ENCODE measurements around the gene PCNP. TPM values are rescaled to one million over a fixed set of nuclear protein-coding genes. Genes with fewer than 3 reads are reported as not detected.
A peak's percentile ranks its signal among the peaks of the same experiment; 100 is the strongest.

Gene PCNP
- total RNA-seq, 1 experiment from 2014 or later: 90.3 TPM

- DNase-seq: no peak
- Histone ChIP-seq H4K20me1 (ENCODE audit: insufficient read depth, low read depth, low read length) (no peaks in the 10 kb centered on the region), H3K36me3 (ENCODE audit: insufficient read depth, low read length) (no peaks in the 10 kb centered on the region)
These were observed 43.5 kb downstream of the PCNP start for GRCh38 chr3:101617478-101617877.

GRCh38 chr3:101618726-101619125 lies 44.7 kb downstream of the PCNP start:
- no peak overlapping the region for H3K27ac ChIP-seq (ENCODE audit: low read length)
- no peak overlapping the region for H3K9ac ChIP-seq (ENCODE audit: low read length)
- H2AFZ ChIP-seq (ENCODE audit: low read length): no peak overlapping the region
- H3K79me2 ChIP-seq (ENCODE audit: low read length): no peaks in the 10 kb centered on the region
- DNase-seq: no peak
- H3K4me1 ChIP-seq (ENCODE audit: low read length): no peaks in the 10 kb centered on the region
- H3K4me2 ChIP-seq (ENCODE audit: low read depth, low read length, poor library complexity, severe bottlenecking): no peak overlapping the region
- H3K27me3 ChIP-seq (ENCODE audit: low read length): no peaks in the 10 kb centered on the region
- no peaks in the 10 kb centered on the region for H3K36me3 ChIP-seq (ENCODE audit: insufficient read depth, low read length)
- H4K20me1 ChIP-seq (ENCODE audit: insufficient read depth, low read depth, low read length): no peaks in the 10 kb centered on the region
- H3K4me3 ChIP-seq (ENCODE audit: low read length): no peak overlapping the region
- H3K9me2 ChIP-seq (replicated peaks; ENCODE audit: insufficient read depth, low read length): no peaks in the 10 kb centered on the region
- no peaks in the 10 kb centered on the region for H3K9me3 ChIP-seq (ENCODE audit: low read length)

More at GRCh38 chr3:101617478-101617877, 43.5 kb downstream of the PCNP start:
- H3K9ac ChIP-seq (ENCODE audit: low read length): no peak overlapping the region
- no peak overlapping the region for H3K4me2 ChIP-seq (ENCODE audit: low read depth, low read length, poor library complexity, severe bottlenecking)
- H3K79me2 ChIP-seq (ENCODE audit: low read length): no peaks in the 10 kb centered on the region
- H3K4me1 ChIP-seq (ENCODE audit: low read length): peaks cover 3% of the 10 kb centered on the region; the same call in 1 of the 2 replicates
- no peaks in the 10 kb centered on the region for H3K27me3 ChIP-seq (ENCODE audit: low read length)
- no peak overlapping the region for H3K4me3 ChIP-seq (ENCODE audit: low read length)
- no peaks in the 10 kb centered on the region for H3K9me2 ChIP-seq (replicated peaks; ENCODE audit: insufficient read depth, low read length)
- H2AFZ ChIP-seq (ENCODE audit: low read length): no peak overlapping the region
- no peak overlapping the region for H3K27ac ChIP-seq (ENCODE audit: low read length)
- no peaks in the 10 kb centered on the region for H3K9me3 ChIP-seq (ENCODE audit: low read length)

- Histone ChIP-seq H3K9ac (ENCODE audit: low read length) (no peak overlapping the region), H3K9me3 (ENCODE audit: low read length) (no peaks in the 10 kb centered on the region), H3K27me3 (ENCODE audit: low read length) (no peaks in the 10 kb centered on the region), H3K36me3 (ENCODE audit: insufficient read depth, low read length) (no peaks in the 10 kb centered on the region), H3K4me1 (ENCODE audit: low read length) (no peaks in the 10 kb centered on the region), H3K27ac (ENCODE audit: low read length) (no peak overlapping the region), H3K4me3 (ENCODE audit: low read length) (no peak overlapping the region), H3K79me2 (ENCODE audit: low read length) (no peaks in the 10 kb centered on the region), H4K20me1 (ENCODE audit: insufficient read depth, low read depth, low read length) (no peaks in the 10 kb centered on the region), H2AFZ (ENCODE audit: low read length) (no peak overlapping the region), H3K9me2 (replicated peaks; ENCODE audit: insufficient read depth, low read length) (no peaks in the 10 kb centered on the region), H3K4me2 (ENCODE audit: low read depth, low read length, poor library complexity, severe bottlenecking) (no peak overlapping the region)
- no peak for DNase-seq
These were observed 45.8 kb downstream of the PCNP start for GRCh38 chr3:101619734-101620133.

- no peak overlapping the region for H2AFZ ChIP-seq (ENCODE audit: low read length)
- H3K9me2 ChIP-seq (replicated peaks; ENCODE audit: insufficient read depth, low read length): no peaks in the 10 kb centered on the region
- no peaks in the 10 kb centered on the region for H3K9me3 ChIP-seq (ENCODE audit: low read length)
These were observed 49.7 kb downstream of the PCNP start for GRCh38 chr3:101623656-101624055.

GRCh38 chr3:101624857-101625256 lies 50.9 kb downstream of the PCNP start:
- Histone ChIP-seq H3K36me3 (ENCODE audit: insufficient read depth, low read length) (no peaks in the 10 kb centered on the region), H3K27me3 (ENCODE audit: low read length) (no peaks in the 10 kb centered on the region), H3K4me1 (ENCODE audit: low read length) (no peaks in the 10 kb centered on the region), H4K20me1 (ENCODE audit: insufficient read depth, low read depth, low read length) (no peaks in the 10 kb centered on the region), H3K9ac (ENCODE audit: low read length) (no peak overlapping the region), H3K9me2 (replicated peaks; ENCODE audit: insufficient read depth, low read length) (no peaks in the 10 kb centered on the region), H2AFZ (ENCODE audit: low read length) (no peak overlapping the region), H3K9me3 (ENCODE audit: low read length) (no peaks in the 10 kb centered on the region), H3K79me2 (ENCODE audit: low read length) (no peaks in the 10 kb centered on the region), H3K27ac (ENCODE audit: low read length) (no peak overlapping the region), H3K4me2 (ENCODE audit: low read depth, low read length, poor library complexity, severe bottlenecking) (no peak overlapping the region), H3K4me3 (ENCODE audit: low read length) (no peak overlapping the region)
- no peak for DNase-seq

More at GRCh38 chr3:101623656-101624055, 49.7 kb downstream of the PCNP start:
- no peaks in the 10 kb centered on the region for H4K20me1 ChIP-seq (ENCODE audit: insufficient read depth, low read depth, low read length)
- no peaks in the 10 kb centered on the region for H3K79me2 ChIP-seq (ENCODE audit: low read length)
- peak; percentile 51 for DNase-seq
- no peaks in the 10 kb centered on the region for H3K27me3 ChIP-seq (ENCODE audit: low read length)
- H3K4me3 ChIP-seq (ENCODE audit: low read length): no peak overlapping the region
- no peak overlapping the region for H3K9ac ChIP-seq (ENCODE audit: low read length)
- no peak overlapping the region for H3K4me2 ChIP-seq (ENCODE audit: low read depth, low read length, poor library complexity, severe bottlenecking)
- no peaks in the 10 kb centered on the region for H3K4me1 ChIP-seq (ENCODE audit: low read length)
- H3K36me3 ChIP-seq (ENCODE audit: insufficient read depth, low read length): no peaks in the 10 kb centered on the region
- H3K27ac ChIP-seq (ENCODE audit: low read length): no peak overlapping the region

- Histone ChIP-seq H3K9me2 (replicated peaks; ENCODE audit: insufficient read depth, low read length) (no peaks in the 10 kb centered on the region), H4K20me1 (ENCODE audit: insufficient read depth, low read depth, low read length) (no peaks in the 10 kb centered on the region), H3K4me2 (ENCODE audit: low read depth, low read length, poor library complexity, severe bottlenecking) (no peak overlapping the region), H3K4me1 (ENCODE audit: low read length) (no peaks in the 10 kb centered on the region), H3K36me3 (ENCODE audit: insufficient read depth, low read length) (no peaks in the 10 kb centered on the region), H3K79me2 (ENCODE audit: low read length) (no peaks in the 10 kb centered on the region), H3K9me3 (ENCODE audit: low read length) (no peaks in the 10 kb centered on the region), H2AFZ (ENCODE audit: low read length) (no peak overlapping the region), H3K9ac (ENCODE audit: low read length) (no peak overlapping the region), H3K27ac (ENCODE audit: low read length) (no peak overlapping the region), H3K4me3 (ENCODE audit: low read length) (no peak overlapping the region), H3K27me3 (ENCODE audit: low read length) (no peaks in the 10 kb centered on the region)
- no peak for DNase-seq
These were observed 51.9 kb downstream of the PCNP start for GRCh38 chr3:101625879-101626278.

GRCh38 chr3:101629219-101629618 lies 55.2 kb downstream of the PCNP start:
- Histone ChIP-seq H3K79me2 (ENCODE audit: low read length) (no peaks in the 10 kb centered on the region), H3K9me3 (ENCODE audit: low read length) (no peaks in the 10 kb centered on the region), H3K9ac (ENCODE audit: low read length) (no peak overlapping the region), H3K27me3 (ENCODE audit: low read length) (no peaks in the 10 kb centered on the region), H3K27ac (ENCODE audit: low read length) (no peak overlapping the region), H3K36me3 (ENCODE audit: insufficient read depth, low read length) (no peaks in the 10 kb centered on the region), H3K4me1 (ENCODE audit: low read length) (no peaks in the 10 kb centered on the region), H3K9me2 (replicated peaks; ENCODE audit: insufficient read depth, low read length) (no peaks in the 10 kb centered on the region), H3K4me2 (ENCODE audit: low read depth, low read length, poor library complexity, severe bottlenecking) (no peak overlapping the region), H2AFZ (ENCODE audit: low read length) (no peak overlapping the region), H4K20me1 (ENCODE audit: insufficient read depth, low read depth, low read length) (no peaks in the 10 kb centered on the region), H3K4me3 (ENCODE audit: low read length) (no peak overlapping the region)
- DNase-seq: no peak

- H4K20me1 ChIP-seq (ENCODE audit: insufficient read depth, low read depth, low read length): no peaks in the 10 kb centered on the region
- H3K9me3 ChIP-seq (ENCODE audit: low read length): no peaks in the 10 kb centered on the region
- H3K27me3 ChIP-seq (ENCODE audit: low read length): no peaks in the 10 kb centered on the region
- H3K27ac ChIP-seq (ENCODE audit: low read length): no peak overlapping the region
- DNase-seq: no peak
- H3K9me2 ChIP-seq (replicated peaks; ENCODE audit: insufficient read depth, low read length): no peaks in the 10 kb centered on the region
- H3K9ac ChIP-seq (ENCODE audit: low read length): no peak overlapping the region
- no peaks in the 10 kb centered on the region for H3K79me2 ChIP-seq (ENCODE audit: low read length)
- no peak overlapping the region for H3K4me3 ChIP-seq (ENCODE audit: low read length)
- no peak overlapping the region for H3K4me2 ChIP-seq (ENCODE audit: low read depth, low read length, poor library complexity, severe bottlenecking)
- no peak overlapping the region for H2AFZ ChIP-seq (ENCODE audit: low read length)
- peaks cover 4% of the 10 kb centered on the region; the same call in 1 of the 2 replicates for H3K4me1 ChIP-seq (ENCODE audit: low read length)
- no peaks in the 10 kb centered on the region for H3K36me3 ChIP-seq (ENCODE audit: insufficient read depth, low read length)
These were observed 57.3 kb downstream of the PCNP start for GRCh38 chr3:101631098-101631796.
